Stimulated activated naive CD8-positive, alpha-beta T cell treated with anti-CD3 and anti-CD28 coated beads, Interleukin-15, Interleukin-2, amounts not matched to agents 100 ng/mL and 50 ng/mL, for 24 hours (primary cell): ENCODE results near the gene SLC22A23.

Source experiments
- H3K27ac Mint-ChIP-seq: one replicate; pipeline ENCODE4 v1.8.0; 2021; ENCODE audit warnings: mild to moderate bottlenecking, mixed read lengths
- H3K27me3 Mint-ChIP-seq: one replicate; pipeline ENCODE4 v1.8.0; 2021; ENCODE audit warnings: mixed read lengths
- H3K36me3 Mint-ChIP-seq: one replicate; pipeline ENCODE4 v1.8.0; 2021; ENCODE audit warnings: low read depth, mixed read lengths
- H3K4me1 Mint-ChIP-seq: one replicate; pipeline ENCODE4 v1.8.0; 2021; ENCODE audit warnings: low read depth, mixed read lengths
- H3K4me3 Mint-ChIP-seq: one replicate; pipeline ENCODE4 v1.8.0; 2021; ENCODE audit warnings: mild to moderate bottlenecking, mixed read lengths
- H3K9me3 Mint-ChIP-seq: one replicate; pipeline ENCODE4 v1.8.0; 2021; ENCODE audit warnings: mixed read lengths

Gene SLC22A23

DNA sequence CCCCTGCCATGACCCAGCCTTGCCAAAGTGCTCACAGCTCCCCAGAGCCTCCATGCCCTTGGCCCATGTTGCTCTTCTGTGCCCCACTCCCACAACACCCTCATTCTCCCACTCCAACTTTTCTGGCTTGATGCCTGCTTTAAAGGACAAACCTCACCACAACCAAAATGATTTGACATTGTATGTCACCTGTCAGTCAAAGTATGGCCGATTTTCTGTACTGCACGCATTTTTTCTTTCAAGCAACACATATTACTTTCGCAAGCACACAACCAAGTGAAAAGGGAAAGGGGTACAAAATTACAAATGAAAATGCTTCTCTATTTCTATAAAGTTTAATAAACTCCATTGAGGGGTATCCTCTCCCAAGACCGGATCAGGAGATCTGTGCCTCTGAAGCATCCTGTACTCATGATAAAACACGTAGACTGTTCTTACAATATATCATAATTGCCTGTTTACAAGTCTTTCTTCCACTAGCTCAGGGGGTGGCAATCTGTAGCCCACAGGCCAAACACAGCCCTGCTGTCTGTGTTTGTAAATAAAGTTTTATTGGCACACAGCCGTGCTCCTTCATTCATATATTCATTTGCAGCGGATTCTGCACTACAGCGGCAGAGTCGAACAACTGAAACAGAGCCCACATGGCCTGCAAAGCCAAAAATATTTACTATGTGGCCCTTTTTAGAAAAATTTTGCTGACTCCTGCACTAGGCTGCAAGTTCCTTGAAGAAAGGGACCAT lies 32.5 kb downstream of the SLC22A23 start:
- Mint-ChIP-seq H3K4me1 (no peaks in the 10 kb centered on the region), H3K36me3 (no peaks in the 10 kb centered on the region), H3K27me3 (peaks cover 7% of the 10 kb centered on the region), H3K4me3 (no peak overlapping the region), H3K27ac (no peak overlapping the region), H3K9me3 (no peaks in the 10 kb centered on the region)

DNA sequence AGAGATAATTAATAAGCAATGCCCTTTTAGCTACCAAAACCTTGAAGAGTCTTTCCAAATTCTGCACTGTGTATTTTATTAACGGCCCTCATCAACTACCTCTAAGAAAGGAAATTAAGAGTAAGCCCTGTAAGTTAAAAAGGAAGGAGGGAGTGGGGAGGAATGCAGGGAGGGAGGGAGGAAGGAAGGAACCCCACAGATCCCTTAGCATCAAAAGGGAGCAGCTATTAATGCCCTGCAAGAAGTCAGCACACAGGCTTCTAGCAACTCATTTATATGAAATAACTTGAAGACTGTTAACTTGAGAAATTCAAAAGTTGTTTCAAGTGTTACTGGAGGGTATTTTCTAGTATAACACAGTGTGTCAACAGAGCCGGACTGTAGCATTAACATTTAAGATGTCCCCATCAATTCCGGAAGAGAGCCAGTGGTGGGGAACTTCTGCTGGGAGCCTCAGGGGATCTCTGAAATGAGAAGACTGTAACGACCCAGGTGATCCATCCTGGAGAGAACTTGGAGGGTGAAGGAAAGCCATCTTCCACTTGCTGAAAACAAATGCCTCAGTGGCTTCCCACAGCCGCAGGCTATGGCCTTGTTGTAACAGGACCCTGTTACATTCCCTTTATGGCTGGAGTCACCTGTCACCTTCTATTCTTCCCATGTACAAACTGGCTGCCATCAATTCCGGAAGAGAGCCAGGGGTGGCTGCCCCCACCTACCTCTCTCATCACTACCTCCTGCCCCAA lies 33.2 kb downstream of the SLC22A23 start:
- no peaks in the 10 kb centered on the region for H3K36me3 Mint-ChIP-seq
- peaks cover 6% of the 10 kb centered on the region for H3K27me3 Mint-ChIP-seq
- no peak overlapping the region for H3K4me3 Mint-ChIP-seq
- H3K27ac Mint-ChIP-seq = no peak overlapping the region
- no peaks in the 10 kb centered on the region for H3K9me3 Mint-ChIP-seq
- no peaks in the 10 kb centered on the region for H3K4me1 Mint-ChIP-seq

DNA sequence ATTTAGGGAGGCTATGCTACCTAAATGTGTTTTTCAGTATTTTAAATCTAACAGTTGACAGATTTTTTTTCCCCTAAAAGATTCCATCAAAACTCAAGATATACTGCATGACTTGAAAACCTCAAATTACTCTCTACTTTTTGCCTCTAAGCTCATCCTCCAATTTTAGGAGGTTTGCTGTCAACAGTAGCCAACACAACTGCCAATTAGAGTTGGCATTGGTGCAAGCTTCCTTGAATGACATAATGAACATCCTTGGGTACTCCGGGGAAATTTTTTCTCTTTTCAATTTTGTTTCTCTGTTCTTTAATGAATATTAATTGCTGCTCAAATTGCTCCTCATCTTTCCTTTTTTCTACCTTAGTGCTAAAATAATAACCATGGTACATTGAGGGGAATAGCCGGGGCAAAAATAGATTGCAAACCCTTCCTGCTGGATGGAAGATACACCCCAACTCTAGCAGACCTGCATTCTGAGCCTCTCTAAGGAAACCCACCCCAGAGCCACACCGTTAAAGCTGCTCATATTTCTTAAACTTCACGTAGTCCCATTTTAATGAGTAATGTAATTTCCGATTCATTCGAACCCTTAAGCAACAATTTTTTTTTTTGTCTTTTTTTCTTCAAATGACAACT lies 34.3 kb downstream of the SLC22A23 start:
- Mint-ChIP-seq H3K36me3 (no peaks in the 10 kb centered on the region), H3K27ac (no peak overlapping the region), H3K4me3 (no peak overlapping the region), H3K4me1 (no peaks in the 10 kb centered on the region), H3K27me3 (peaks cover 3% of the 10 kb centered on the region), H3K9me3 (no peaks in the 10 kb centered on the region)

DNA sequence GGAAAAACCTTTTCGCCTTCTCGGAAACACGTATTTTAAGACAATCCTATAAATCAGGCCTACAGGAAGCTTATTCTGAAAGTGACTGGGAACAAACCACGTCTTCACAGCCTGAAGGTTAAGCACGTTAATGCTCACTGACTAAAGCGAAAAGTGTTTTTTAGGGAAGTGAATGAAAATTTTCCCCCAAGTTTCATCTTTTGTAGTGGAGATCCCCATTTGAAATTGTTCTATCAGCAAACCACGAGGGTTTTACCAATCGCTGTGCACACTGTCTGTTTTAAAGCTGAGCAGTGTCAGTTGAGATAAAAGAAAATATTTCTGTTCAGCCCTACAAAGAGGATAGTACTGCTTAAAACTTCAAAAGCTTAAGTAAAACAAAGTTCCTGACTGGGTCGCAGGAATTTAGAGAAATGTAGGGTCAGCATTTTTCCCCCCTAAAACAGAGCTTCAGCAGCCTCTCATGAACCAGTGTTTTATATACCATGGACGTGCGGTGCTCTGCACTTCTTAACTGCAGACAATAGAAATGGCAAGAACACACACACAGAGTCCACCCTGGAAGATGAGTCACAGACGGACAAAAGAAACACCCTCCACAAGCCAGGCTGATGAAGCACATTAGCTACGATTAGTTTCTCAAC lies 34.9 kb downstream of the SLC22A23 start:
- no peaks in the 10 kb centered on the region for H3K9me3 Mint-ChIP-seq

DNA sequence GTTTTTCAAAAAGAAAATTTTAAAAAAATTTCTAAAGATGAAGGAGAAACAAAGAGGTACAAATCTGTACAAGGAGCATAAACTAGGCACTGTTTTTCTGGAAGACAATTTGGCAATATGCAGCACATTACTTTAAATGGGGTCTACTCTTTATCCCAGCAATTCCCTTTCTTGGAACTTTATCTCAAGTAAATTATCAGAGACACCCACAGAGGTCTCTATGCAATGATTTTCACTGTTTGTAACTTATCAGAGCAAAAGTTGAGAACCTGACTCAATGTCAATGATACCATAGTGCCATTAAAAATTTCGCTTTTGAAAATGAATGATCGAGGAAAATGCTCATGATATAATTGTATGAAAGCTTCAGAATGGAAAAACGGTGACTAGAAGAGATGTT lies 35.7 kb downstream of the SLC22A23 start:
- H3K9me3 Mint-ChIP-seq = no peaks in the 10 kb centered on the region
- H3K36me3 Mint-ChIP-seq = no peaks in the 10 kb centered on the region
- H3K4me1 Mint-ChIP-seq = no peaks in the 10 kb centered on the region
- no peak overlapping the region for H3K27ac Mint-ChIP-seq
- H3K4me3 Mint-ChIP-seq = no peak overlapping the region
- H3K27me3 Mint-ChIP-seq = peaks cover 3% of the 10 kb centered on the region

More for the DNA sequence above, 34.9 kb downstream of the SLC22A23 start:
- Mint-ChIP-seq H3K4me1 (no peaks in the 10 kb centered on the region), H3K36me3 (no peaks in the 10 kb centered on the region), H3K27ac (no peak overlapping the region), H3K27me3 (peaks cover 3% of the 10 kb centered on the region), H3K4me3 (no peak overlapping the region)

DNA sequence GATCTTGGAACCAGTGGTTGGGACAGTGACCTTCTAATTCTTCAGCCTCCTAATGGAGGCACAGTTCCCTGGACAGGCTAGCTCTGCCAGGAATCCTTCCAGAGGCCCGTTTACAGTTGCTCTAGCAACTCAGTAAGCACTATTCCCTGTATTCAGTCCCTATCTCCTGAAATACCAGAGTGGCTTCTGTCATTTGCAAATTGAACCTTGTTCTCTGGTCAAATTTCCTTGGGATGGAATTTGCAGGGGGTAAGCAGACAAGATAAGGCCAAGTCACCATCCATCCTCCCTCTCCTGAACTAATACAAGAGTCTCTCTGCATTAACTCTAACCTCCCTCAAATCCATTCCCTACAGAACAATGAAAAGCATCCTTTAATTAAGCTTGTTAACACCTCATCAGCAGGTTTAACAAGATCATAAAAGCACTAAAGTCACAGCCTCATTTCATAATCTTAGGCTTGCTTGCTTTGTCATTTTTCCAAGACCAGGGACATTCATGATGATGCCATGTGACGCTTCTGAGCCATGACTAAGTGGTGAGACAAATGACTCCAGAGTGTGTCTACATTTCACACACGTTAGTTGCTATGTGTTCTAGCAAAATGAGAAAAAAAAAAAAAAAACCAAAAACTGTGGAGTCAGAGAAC lies 37.1 kb downstream of the SLC22A23 start:
- H3K36me3 Mint-ChIP-seq = no peaks in the 10 kb centered on the region
- H3K27ac Mint-ChIP-seq = no peak overlapping the region
- no peak overlapping the region for H3K4me3 Mint-ChIP-seq
- no peaks in the 10 kb centered on the region for H3K4me1 Mint-ChIP-seq
- H3K9me3 Mint-ChIP-seq = no peaks in the 10 kb centered on the region
- peaks cover 3% of the 10 kb centered on the region for H3K27me3 Mint-ChIP-seq

DNA sequence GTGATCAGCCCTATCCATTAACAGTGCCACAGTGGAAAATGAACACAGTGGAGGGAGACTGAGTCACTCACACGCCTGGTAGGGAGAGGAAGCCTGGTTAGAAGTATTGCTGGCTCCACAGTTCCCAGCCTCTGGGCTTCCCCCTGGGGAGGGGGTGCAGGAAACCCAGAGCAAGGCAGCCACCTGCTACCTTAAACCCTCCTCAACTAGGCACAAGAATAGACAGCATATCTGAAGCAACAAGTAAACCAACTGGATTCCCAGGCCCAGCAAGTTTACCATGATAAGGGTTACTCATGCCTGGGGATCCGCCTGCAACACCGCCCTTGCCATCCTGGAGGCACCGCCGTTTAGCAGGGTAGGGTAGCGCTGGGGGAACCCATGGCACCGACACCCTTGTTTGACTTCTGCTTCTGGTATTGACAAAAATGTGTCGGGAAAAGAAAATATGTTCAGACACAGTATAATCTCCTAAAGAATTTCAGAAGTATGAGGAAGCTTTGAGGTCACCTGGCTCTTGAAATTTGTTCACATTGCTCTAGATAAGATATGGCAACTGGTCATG lies 38.3 kb downstream of the SLC22A23 start:
- H3K4me1 Mint-ChIP-seq = no peaks in the 10 kb centered on the region
- H3K9me3 Mint-ChIP-seq = no peaks in the 10 kb centered on the region
- H3K27ac Mint-ChIP-seq = no peak overlapping the region
- H3K36me3 Mint-ChIP-seq = no peaks in the 10 kb centered on the region
- no peak overlapping the region for H3K4me3 Mint-ChIP-seq
- peaks cover 3% of the 10 kb centered on the region for H3K27me3 Mint-ChIP-seq

DNA sequence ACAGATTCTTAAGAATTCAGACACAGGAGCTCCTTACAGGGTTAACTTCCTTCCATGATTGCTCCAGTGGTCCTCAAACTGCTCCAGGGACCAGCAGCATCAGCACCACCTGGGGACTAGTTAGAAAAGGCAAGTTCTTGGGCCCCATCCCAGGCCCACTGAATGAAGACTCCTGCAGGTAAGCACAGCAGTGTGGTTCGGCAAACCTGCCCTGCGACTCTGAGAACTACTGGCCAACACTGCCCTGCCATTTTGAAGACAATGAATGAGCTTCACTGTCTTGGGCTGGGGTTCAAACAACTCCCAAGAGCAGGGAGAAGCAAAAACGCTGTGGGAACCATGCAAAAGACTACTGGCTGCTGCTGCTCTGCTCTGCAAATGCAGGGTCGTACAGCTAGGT lies 39.4 kb downstream of the SLC22A23 start:
- Mint-ChIP-seq H3K36me3 (no peaks in the 10 kb centered on the region), H3K27ac (no peak overlapping the region), H3K4me1 (no peaks in the 10 kb centered on the region), H3K27me3 (peaks cover 3% of the 10 kb centered on the region), H3K4me3 (no peak overlapping the region), H3K9me3 (no peaks in the 10 kb centered on the region)

DNA sequence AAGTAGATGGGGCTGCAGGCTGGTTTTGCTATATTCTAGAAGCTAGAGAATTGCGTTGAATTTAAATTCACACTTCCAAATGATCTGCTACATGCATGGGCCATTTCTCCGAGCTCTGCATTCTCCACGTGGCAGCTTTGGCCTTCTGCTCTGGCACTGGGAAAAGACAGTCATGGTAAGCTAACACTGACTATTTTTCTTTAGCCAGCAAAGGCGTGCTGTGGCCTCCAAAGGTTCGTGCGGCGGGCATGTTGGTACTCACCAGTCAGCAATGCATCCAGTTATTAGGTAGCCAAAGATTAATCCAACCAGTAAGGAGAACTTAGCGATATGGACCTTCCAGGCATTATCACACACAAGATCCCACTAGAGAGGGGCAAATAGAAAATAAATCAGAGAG lies 41.4 kb downstream of the SLC22A23 start:
- Mint-ChIP-seq H3K36me3 (no peaks in the 10 kb centered on the region), H3K4me3 (no peak overlapping the region), H3K27me3 (no peaks in the 10 kb centered on the region), H3K27ac (no peak overlapping the region), H3K9me3 (no peaks in the 10 kb centered on the region), H3K4me1 (peaks cover 6% of the 10 kb centered on the region)

DNA sequence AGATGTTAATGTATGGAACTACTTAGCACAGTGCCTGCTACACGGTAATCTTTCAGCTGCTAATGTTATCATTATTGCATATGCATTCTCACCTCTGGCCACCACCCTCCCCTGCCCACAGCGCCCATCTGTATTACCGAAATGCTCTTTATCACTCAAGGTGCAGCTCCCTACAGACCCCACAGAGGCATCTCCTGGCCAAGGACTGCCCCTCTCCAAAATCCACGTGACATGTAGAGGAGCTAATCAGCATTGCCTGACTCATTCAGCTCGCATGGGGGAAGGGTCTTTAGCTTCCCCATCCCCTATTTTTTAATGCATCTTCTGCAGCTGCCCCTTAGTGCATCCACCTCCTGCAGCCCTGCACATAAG lies 41.8 kb downstream of the SLC22A23 start:
- no peak overlapping the region for H3K27ac Mint-ChIP-seq
- H3K4me3 Mint-ChIP-seq = no peak overlapping the region
- H3K4me1 Mint-ChIP-seq = peaks cover 6% of the 10 kb centered on the region
- H3K27me3 Mint-ChIP-seq = no peaks in the 10 kb centered on the region
- no peaks in the 10 kb centered on the region for H3K9me3 Mint-ChIP-seq
- H3K36me3 Mint-ChIP-seq = no peaks in the 10 kb centered on the region

DNA sequence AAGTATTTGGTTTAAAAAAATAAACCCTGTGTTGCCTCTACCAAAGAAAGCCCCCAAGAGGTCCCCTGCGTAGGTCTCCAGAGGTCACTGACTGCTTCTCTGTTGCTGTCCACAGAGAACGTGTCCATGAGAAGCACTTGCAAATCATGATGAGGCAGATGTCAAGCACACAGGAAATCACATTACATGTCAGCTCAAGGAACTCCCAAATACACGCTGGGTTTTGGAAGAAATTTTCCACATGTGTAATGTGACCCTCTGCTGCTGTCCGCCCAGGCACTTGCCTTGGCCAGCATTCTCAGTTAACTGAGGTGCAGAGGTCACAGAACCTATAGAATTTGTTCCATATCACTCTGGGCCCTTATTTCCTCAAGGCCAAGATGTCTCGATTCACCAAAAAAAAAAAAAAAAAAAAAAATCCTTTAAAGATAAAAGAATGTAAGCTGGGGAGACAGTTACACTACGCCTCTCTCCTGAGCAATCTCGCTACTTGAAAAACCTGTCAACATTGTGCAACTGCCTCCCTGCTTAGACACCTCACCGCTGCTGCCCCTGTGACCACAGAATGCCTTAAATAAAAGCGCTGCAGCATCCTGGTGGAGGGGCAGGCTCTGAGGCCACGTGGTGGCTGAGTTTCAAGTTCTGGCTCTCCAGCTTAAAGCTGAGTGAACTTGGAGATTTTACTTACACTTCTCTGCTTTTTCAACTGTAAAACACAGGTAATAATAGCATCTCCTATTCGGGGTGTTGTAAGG lies 42.3 kb downstream of the SLC22A23 start:
- H3K27ac Mint-ChIP-seq = no peak overlapping the region
- no peaks in the 10 kb centered on the region for H3K36me3 Mint-ChIP-seq
- peaks cover 6% of the 10 kb centered on the region for H3K4me1 Mint-ChIP-seq
- no peaks in the 10 kb centered on the region for H3K9me3 Mint-ChIP-seq
- H3K27me3 Mint-ChIP-seq = no peaks in the 10 kb centered on the region
- no peak overlapping the region for H3K4me3 Mint-ChIP-seq

DNA sequence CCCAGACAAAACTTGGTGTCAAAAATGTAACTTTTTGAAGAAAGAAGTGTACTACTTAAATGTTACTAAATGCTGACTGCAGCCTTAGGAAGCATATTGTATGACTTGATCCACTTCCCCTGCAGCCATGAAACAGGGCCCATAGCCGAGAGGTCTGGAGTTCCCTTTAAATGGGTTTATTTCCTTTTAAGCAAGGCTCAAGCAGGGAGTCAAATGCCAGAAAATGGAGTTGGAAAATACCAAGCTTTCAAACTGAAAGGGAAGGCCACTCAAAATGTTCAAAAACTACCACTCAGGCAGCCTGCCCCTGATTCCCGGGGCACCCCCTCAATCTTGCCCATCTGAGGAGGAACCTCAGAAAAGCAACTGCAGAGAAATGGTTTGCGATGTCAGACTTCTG lies 43.3 kb downstream of the SLC22A23 start:
- Mint-ChIP-seq H3K4me1 (peaks cover 6% of the 10 kb centered on the region), H3K4me3 (no peak overlapping the region), H3K27ac (no peak overlapping the region), H3K36me3 (no peaks in the 10 kb centered on the region), H3K9me3 (no peaks in the 10 kb centered on the region), H3K27me3 (no peaks in the 10 kb centered on the region)

DNA sequence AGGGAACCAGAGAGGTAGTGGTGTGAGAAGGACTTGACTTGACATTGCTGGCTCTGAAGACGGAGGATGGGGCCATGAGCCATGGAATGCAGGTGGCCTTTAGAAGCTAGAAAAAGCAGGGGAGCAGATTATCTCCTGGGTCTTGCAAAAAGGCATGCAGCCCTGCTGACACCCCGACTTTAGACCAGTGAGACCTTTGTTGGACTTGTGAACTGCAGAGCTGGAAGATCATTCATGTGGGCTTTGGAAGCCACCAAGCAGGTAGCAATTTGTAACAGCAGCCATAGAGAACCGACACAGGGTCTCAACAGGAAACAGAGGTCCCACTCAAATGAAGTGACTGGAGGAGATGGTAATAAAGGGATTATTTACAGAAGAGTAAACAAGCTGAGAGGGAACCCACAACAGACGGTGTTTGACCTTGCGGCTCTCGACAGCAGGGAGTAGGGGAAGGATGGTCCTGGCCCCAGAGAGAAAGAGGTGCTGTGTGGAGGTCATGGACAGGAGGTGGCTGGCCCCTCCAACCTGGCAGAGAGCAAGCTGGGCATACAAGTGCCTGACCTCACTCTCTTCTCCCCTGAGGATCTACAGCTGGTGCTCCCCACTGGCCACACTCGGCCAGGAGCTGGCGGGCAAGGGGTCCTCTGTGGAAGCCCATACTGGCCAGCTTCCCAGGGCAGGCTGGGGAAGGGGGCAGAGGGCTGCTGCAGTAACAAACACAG lies 43.9 kb downstream of the SLC22A23 start:
- H3K27ac Mint-ChIP-seq = no peak overlapping the region
- H3K4me3 Mint-ChIP-seq = no peak overlapping the region
- peaks cover 6% of the 10 kb centered on the region for H3K4me1 Mint-ChIP-seq
- H3K9me3 Mint-ChIP-seq = no peaks in the 10 kb centered on the region
- H3K36me3 Mint-ChIP-seq = no peaks in the 10 kb centered on the region
- no peaks in the 10 kb centered on the region for H3K27me3 Mint-ChIP-seq
